Omental fat pad (tissue), 4 donors: ENCODE data around the gene ERICH2. TPM values are rescaled to one million over a fixed set of nuclear protein-coding genes. Genes with fewer than 3 reads are reported as not detected.
A peak's percentile ranks its signal among the peaks of the same experiment; 100 is the strongest.

Experiments
- ATAC-seq: fragments of 150-250 bp; one replicate; pipeline ENCODE4 v1.9.1; 2016; ENCODE audit warnings: mild to moderate bottlenecking, moderate library complexity; ENCODE audit not compliant: low FRiP score
- DNase-seq: peaks from one replicate; pipeline ENCODE4 v3.0.0-alpha.2; 2019; ENCODE audit warnings: low spot score
- total RNA-seq, 4 donors: library from RNA; depleted of rRNA; stranded (reverse); fragments of >200 nt; gene quantifications; one replicate each; pipeline ENCODE4 v1.1.0, GENCODE V29; 2016
- TF ChIP-seq, protein P1 (sequence below), 3 donors: fragments of 450-650 bp; IDR thresholded peaks; one replicate each; pipeline ENCODE4 v1.5.1; 2016 to 2017; ENCODE audit warnings: antibody characterized with exemption in 3 of 3, mild to moderate bottlenecking in 3 of 3, moderate library complexity in 2 of 3

Gene ERICH2
- total RNA-seq, 4 donors from 2014 or later: not detected

DNA sequence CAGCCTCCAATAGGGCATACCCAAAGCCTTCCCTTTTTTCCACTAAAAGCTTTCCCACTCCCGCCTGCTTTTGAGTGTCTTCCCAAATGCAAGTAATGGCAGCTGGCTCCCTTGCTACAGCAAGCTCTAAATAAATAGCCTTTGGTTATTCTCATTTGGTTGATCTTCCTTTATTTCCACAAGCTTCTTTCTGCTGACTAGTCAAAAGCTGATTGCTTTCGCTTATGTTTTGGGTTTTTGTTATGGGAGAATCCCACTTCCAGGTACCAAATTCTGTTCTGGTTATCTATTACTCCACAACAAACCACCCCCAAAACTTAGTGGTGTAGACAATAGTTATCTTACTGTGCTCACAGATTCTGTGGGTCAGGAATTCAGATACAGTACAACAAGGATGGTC lies 32.8 kb upstream of the ERICH2 start:
- TF ChIP-seq, protein P1, sequence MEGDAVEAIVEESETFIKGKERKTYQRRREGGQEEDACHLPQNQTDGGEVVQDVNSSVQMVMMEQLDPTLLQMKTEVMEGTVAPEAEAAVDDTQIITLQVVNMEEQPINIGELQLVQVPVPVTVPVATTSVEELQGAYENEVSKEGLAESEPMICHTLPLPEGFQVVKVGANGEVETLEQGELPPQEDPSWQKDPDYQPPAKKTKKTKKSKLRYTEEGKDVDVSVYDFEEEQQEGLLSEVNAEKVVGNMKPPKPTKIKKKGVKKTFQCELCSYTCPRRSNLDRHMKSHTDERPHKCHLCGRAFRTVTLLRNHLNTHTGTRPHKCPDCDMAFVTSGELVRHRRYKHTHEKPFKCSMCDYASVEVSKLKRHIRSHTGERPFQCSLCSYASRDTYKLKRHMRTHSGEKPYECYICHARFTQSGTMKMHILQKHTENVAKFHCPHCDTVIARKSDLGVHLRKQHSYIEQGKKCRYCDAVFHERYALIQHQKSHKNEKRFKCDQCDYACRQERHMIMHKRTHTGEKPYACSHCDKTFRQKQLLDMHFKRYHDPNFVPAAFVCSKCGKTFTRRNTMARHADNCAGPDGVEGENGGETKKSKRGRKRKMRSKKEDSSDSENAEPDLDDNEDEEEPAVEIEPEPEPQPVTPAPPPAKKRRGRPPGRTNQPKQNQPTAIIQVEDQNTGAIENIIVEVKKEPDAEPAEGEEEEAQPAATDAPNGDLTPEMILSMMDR (IDR thresholded peaks at IDR 0.05): no peak
- no peak for ATAC-seq
- DNase-seq: no peak

DNA sequence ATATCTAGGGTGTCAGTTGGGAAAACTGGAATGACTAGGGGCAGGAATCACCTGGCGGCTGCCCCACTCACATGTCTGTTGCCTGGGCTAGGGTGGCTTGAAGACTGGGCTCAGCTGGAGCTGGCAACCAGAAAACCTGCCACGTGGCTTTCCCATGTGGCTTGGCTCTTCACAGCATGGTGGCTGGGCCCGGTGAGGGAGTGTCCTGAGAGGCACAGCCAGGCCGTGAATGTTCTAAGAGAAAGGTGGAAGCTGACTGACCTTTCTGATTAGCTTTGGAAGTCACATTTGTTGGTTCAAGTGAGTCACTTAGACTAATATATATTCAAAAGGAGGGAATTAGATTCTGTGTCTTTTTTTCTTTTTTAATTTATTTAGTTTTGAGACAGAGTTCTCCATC lies 32.4 kb upstream of the ERICH2 start:
- TF ChIP-seq, protein P1 (IDR thresholded peaks at IDR 0.05): no peak
- DNase-seq (no peak), ATAC-seq (no peak)

DNA sequence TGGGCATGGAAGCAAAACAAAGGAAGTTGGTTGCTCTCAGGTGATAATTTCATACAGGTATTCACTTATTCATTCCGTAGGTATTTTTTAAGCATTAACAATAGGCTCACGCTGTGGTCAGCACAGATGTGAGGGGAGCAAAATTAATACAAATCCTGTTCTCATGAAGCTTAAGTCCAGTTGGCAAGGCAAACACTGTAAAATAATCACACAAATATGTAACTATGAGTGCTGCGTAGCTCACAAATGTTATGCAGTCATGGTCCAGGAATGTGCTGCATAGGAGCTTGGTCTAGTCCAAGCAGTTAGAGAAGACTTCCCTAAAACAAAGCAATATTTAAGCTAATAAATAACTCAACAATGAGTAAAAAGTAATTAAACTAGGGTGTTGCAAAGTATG lies 31.1 kb upstream of the ERICH2 start:
- DNase-seq (no peak), ATAC-seq (peak; percentile 91)
- TF ChIP-seq, protein P1 (IDR thresholded peaks at IDR 0.05): no peak

DNA sequence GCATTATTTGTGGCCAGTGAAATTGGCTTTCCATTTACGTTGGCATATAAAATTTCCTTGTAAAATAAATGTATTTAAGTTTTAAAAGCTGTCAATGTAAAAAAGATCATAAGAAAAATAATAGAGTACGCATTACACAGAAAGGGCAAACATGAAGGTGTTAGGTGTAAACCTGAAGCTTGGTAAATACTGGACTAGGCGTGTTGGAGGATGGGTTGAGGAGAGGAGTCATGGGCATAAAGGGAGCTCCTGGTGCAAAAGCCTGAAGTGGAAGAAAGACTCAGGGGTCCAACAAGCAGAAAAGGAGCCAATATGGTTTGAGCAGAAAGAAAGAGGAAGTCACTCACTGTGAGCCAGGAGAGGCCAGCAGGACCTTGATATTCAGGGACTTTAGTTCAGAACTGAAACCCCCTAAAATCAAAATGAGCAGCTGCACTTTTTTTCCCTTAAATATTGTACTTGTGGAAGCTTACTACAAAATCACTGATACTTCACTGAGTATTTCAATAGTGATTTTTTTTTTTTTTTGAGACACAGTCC lies 30.6 kb upstream of the ERICH2 start:
- TF ChIP-seq, protein P1 (IDR thresholded peaks at IDR 0.05): no peak
- ATAC-seq: no peak
- no peak for DNase-seq

DNA sequence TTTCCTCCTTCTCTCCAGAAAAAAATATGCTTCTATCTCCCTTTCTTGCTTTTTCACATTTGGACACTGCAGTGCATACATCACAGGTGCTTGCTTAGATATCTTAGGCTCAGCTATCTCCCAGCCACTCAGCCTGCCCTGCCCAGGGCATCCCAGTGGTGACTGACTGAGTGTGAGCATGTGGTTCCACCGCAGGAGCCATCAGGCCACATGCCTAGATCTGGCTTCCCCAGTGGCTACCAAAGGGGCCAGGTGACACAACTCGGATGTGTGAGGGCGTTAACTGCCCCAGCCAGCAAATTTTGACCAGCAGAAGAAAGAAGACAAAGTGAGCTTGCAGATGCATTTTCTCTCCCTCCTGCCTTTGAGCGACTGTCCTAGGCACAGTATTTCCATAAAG lies 29.5 kb upstream of the ERICH2 start:
- ATAC-seq (no peak), DNase-seq (no peak)
- TF ChIP-seq, protein P1 (IDR thresholded peaks at IDR 0.05): no peak

DNA sequence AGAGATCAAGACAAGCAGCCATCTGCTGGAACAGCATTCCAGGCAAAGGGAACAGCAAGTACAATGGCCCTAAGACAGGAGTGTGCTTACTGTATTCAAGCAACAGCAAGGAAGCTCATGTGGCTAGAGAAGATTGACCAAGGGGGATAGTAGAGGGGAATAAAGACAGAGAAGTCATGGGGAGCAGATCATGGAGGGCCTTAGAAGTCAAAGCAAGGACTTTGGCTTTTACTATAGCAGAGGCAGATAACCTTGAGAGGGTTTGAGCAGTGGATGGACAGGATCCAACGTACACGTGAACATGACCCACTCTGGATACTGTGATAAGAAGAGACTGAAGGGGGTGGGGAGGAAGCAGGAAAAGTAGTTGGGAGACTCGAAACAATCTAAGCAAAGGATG lies 28.2 kb upstream of the ERICH2 start:
- DNase-seq (no peak), ATAC-seq (no peak)
- TF ChIP-seq, protein P1 (IDR thresholded peaks at IDR 0.05): no peak

DNA sequence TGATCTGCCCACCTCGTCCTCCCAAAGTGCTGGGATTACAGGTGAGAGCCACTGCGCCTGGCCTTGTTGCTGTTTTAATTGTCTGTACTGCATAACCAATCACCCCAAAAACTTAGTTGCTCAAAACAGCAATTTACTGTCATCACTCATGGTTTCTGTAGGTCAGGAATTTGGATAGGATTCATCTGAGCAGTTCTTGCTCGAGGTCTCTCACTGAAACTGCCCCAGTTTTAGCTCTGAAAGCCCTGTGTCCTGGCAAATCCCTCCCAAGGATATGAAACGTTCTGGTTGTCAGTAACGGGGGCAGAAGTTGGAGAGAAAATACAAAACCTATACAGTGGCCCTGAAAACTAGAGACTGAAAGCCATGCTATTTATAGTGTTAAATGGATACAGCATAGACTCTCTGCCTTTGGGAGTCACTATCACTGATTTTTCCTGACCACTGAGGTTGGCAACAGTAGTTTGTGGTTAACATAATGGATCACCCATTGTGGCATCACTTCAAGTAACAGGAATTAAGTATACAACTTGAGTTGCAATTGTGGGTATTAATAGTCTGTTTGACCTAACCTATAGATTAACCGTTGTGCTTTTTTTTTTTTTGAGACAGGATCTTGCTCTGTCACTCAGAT lies 27.2 kb upstream of the ERICH2 start:
- DNase-seq (no peak), ATAC-seq (no peak)
- TF ChIP-seq, protein P1 (IDR thresholded peaks at IDR 0.05): no peak
